BLaER1 (cell line): ENCODE measurements around the gene GRK5.

Experiments
- H3K27ac ChIP-seq: shearing (Covaris generic); formaldehyde crosslinking; 2 replicates; pipeline ENCODE4 v1.8.1; 2022
- H3K27me3 ChIP-seq: shearing (Covaris generic); formaldehyde crosslinking; 2 replicates; pipeline ENCODE4 v1.8.1; 2022
- H3K36me3 ChIP-seq: shearing (Covaris generic); formaldehyde crosslinking; 2 replicates; pipeline ENCODE4 v1.8.1; 2022
- H3K4me1 ChIP-seq: shearing (Covaris generic); formaldehyde crosslinking; 2 replicates; pipeline ENCODE4 v1.8.1; 2022
- H3K4me2 ChIP-seq: shearing (Covaris generic); formaldehyde crosslinking; 2 replicates; pipeline ENCODE4 v1.8.1; 2022
- H3K4me3 ChIP-seq: shearing (Covaris generic); formaldehyde crosslinking; 2 replicates; pipeline ENCODE4 v1.8.1; 2022
- H3K9ac ChIP-seq: shearing (Covaris generic); formaldehyde crosslinking; 2 replicates; pipeline ENCODE4 v1.8.1; 2022
- H3K9me3 ChIP-seq: shearing (Covaris generic); formaldehyde crosslinking; 2 replicates; pipeline ENCODE4 v1.8.1; 2022
- H4K20me1 ChIP-seq: shearing (Covaris generic); formaldehyde crosslinking; 2 replicates; pipeline ENCODE4 v1.8.1; 2022
- Cebpa-rat ChIP-seq: shearing (Covaris generic); IDR thresholded peaks from 2 replicates; pipeline ENCODE4 v1.8.1; 2022

Gene GRK5

GRCh38 chr10:119393019-119393418, 185.6 kb downstream of the GRK5 start:
- H3K27me3 ChIP-seq: no peaks in the 10 kb centered on the region; the same call in 1 of the 2 replicates
- no peak overlapping the region for H3K27ac ChIP-seq
- H3K4me3 ChIP-seq: no peak overlapping the region
- no peaks in the 10 kb centered on the region for H3K36me3 ChIP-seq
- H4K20me1 ChIP-seq: no peaks in the 10 kb centered on the region
- TF ChIP-seq Cebpa-rat: no peak
- no peak overlapping the region for H3K4me2 ChIP-seq
- H3K4me1 ChIP-seq: peaks cover 42% of the 10 kb centered on the region
- no peak overlapping the region for H3K9ac ChIP-seq
- no peaks in the 10 kb centered on the region for H3K9me3 ChIP-seq

DNA sequence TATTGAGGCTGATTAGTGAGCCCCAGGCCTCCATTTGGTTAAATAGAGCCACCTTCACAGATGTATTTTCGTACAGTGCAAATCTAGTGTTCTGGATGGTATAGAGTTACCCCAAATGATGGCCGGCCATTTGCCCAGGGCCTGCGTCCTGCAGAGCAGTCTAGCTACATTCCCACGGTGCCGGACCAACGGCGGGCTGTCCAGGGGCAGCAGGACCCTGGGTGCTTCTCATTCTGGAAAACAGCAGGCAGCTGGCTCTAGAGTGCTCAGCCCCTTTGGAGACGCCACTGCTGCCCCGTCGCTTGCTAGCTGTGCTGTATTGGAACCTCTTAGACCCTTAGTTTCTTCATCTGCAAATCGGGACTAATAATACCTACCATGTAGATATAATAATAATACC, 186.1 kb downstream of the GRK5 start:
- H3K4me1 ChIP-seq: peaks cover 42% of the 10 kb centered on the region
- no peak overlapping the region for H3K9ac ChIP-seq
- no peak for TF ChIP-seq Cebpa-rat
- no peak overlapping the region for H3K4me2 ChIP-seq
- no peaks in the 10 kb centered on the region; the same call in 1 of the 2 replicates for H3K27me3 ChIP-seq
- H3K36me3 ChIP-seq: no peaks in the 10 kb centered on the region
- H3K27ac ChIP-seq: no peak overlapping the region
- H4K20me1 ChIP-seq: no peaks in the 10 kb centered on the region
- H3K4me3 ChIP-seq: no peak overlapping the region
- no peaks in the 10 kb centered on the region for H3K9me3 ChIP-seq

DNA sequence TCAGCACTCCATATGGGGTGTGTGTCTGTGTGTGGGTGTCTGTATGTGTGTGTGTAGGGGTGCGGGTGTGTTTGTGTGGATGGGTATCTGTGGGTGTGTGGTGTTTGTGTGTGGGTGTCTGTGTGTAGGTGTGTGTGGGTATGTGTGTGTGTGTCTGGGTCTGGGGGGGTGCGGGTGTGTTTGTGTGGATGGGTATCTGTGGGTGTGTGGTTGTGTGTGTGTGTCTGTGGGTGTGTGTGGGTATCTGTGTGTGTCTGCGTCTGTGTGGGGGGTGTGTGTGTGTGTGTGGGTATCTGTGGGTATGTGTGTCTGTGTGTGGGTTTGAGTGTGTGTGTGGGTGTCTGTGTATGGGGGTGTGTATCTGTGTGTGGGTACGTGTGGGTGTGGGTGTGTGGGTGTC, 186.5 kb downstream of the GRK5 start:
- Histone ChIP-seq H3K27ac (no peak overlapping the region), H3K9ac (no peak overlapping the region), H3K36me3 (no peaks in the 10 kb centered on the region), H4K20me1 (no peaks in the 10 kb centered on the region), H3K9me3 (no peaks in the 10 kb centered on the region), H3K4me3 (no peak overlapping the region), H3K4me2 (no peak overlapping the region), H3K4me1 (peaks cover 42% of the 10 kb centered on the region), H3K27me3 (no peaks in the 10 kb centered on the region; the same call in 1 of the 2 replicates)
- no peak for TF ChIP-seq Cebpa-rat

GRCh38 chr10:119394657-119395279, 187.4 kb downstream of the GRK5 start:
- 0 out of 2 replicates have a peak overlapping the region, but pooled peaks have one; percentile 15 for H3K27ac ChIP-seq
- H3K27me3 ChIP-seq: no peaks in the 10 kb centered on the region; the same call in 1 of the 2 replicates
- peaks cover 42% of the 10 kb centered on the region for H3K4me1 ChIP-seq
- H3K4me3 ChIP-seq: no peak overlapping the region
- no peaks in the 10 kb centered on the region for H4K20me1 ChIP-seq
- no peak for TF ChIP-seq Cebpa-rat
- H3K9me3 ChIP-seq: no peaks in the 10 kb centered on the region
- no peaks in the 10 kb centered on the region for H3K36me3 ChIP-seq
- H3K4me2 ChIP-seq: peak overlapping the region; percentile 71
- peak overlapping the region; percentile 2; the same call in 1 of the 2 replicates for H3K9ac ChIP-seq

DNA sequence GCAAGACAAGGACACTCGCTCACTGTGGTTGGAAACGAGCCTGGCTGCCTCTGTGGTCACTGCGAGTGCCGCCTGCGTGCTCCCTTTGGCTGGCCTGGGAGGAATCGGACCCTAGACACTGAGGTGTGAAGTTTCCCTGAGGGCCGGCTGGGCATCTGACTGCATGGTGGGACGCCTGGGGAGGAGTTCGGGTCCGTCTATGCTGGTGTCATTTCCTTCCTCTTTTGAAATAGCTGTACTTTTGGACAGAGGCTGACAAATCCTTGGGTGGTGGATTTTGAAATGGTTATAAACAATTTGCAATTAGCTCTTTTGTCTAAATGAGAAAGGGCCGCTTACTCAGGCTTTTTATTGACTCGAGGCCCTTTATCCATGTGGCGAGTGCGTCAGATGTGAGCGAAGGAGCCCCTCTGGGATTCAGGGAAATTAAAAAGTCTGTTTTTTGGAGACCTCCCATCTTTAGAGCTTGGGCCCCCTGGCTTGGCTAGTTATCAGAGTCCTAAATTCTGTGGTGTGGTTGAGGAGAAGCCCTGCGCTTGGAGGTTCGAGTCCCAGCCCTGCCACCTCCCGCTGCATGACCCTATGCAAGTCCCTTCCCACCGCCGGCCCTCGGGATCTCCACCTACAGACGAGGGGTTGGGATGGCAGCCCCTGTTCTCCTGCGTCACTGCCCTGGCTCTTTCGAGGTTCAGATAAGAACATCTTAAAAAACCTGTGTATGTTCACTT, 188.1 kb downstream of the GRK5 start:
- TF ChIP-seq Cebpa-rat: no peak
- no peaks in the 10 kb centered on the region; the same call in 1 of the 2 replicates for H3K27me3 ChIP-seq
- no peaks in the 10 kb centered on the region for H4K20me1 ChIP-seq
- peak overlapping the region; percentile 71 for H3K4me2 ChIP-seq
- no peaks in the 10 kb centered on the region for H3K36me3 ChIP-seq
- no peaks in the 10 kb centered on the region for H3K9me3 ChIP-seq
- H3K27ac ChIP-seq: 0 out of 2 replicates have a peak overlapping the region, but pooled peaks have one; percentile 15
- peak overlapping the region; percentile 2; the same call in 1 of the 2 replicates for H3K9ac ChIP-seq
- H3K4me3 ChIP-seq: no peak overlapping the region
- H3K4me1 ChIP-seq: peaks cover 42% of the 10 kb centered on the region

DNA sequence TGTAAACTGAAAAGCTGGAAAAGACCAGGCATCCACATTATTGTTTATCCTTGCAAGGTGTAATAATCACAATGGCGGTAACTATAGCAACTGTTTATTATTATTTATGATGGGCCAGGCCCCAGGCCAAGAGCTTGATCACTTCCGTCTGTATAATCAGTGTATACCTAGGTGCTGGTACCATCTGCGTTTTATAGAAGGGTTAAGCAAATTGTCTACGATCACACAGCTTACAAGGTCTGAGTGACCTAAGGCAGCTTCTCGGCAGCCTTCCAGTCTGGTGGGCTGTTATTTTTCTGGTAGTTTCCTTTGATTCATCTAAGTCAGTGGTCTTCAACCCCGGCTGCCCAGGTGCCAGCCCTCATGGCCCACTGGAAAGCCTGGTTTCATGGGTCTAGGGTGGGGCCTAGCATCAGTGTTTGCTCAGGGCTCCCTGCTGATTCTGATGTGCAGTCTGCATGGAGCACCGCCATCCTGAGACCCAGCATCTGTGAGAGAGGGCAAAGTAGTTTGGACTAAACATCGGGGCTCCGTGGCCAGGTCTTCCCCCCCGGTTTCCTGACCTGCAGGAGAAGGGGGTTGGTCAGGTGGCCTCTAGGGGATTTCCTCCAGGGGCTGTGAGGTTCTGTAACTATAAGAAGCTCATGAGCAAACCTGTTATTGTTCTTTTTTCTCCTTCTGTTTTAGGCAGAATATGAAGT, 188.8 kb downstream of the GRK5 start:
- TF ChIP-seq Cebpa-rat: no peak
- Histone ChIP-seq H3K27me3 (no peaks in the 10 kb centered on the region; the same call in 1 of the 2 replicates), H4K20me1 (no peaks in the 10 kb centered on the region), H3K9ac (no peak overlapping the region), H3K36me3 (no peaks in the 10 kb centered on the region), H3K4me1 (peaks cover 45% of the 10 kb centered on the region), H3K27ac (no peak overlapping the region), H3K4me2 (peak overlapping the region; percentile 71), H3K4me3 (no peak overlapping the region), H3K9me3 (no peaks in the 10 kb centered on the region)

DNA sequence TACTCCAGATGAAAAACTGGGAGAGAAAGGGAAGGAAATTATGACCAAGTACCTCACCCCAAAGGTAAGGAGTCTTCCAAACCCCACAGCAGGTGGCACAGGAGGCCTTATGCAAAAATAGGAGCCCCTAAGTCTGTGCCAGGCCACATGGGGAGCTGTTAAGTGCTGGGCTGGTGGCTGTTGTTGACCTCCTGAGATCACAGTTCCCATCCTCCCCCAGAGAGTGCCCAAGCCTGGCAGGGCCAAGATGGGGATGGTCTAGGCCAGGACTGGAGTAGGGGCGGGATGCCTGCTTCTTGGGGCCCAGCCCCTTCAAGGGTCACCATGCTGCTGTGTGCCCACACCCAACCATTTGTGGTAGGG, 189.3 kb downstream of the GRK5 start:
- H3K4me3 ChIP-seq: no peak overlapping the region
- H3K4me1 ChIP-seq: peaks cover 45% of the 10 kb centered on the region
- no peak overlapping the region for H3K27ac ChIP-seq
- no peaks in the 10 kb centered on the region for H3K36me3 ChIP-seq
- no peaks in the 10 kb centered on the region; the same call in 1 of the 2 replicates for H3K27me3 ChIP-seq
- H3K4me2 ChIP-seq: peak overlapping the region; percentile 71
- TF ChIP-seq Cebpa-rat: no peak
- H4K20me1 ChIP-seq: no peaks in the 10 kb centered on the region
- no peaks in the 10 kb centered on the region for H3K9me3 ChIP-seq
- no peak overlapping the region for H3K9ac ChIP-seq

GRCh38 chr10:119397416-119397815, 190.0 kb downstream of the GRK5 start:
- Histone ChIP-seq H3K27ac (no peak overlapping the region), H3K27me3 (no peaks in the 10 kb centered on the region; the same call in 1 of the 2 replicates), H3K9me3 (no peaks in the 10 kb centered on the region), H3K9ac (no peak overlapping the region), H3K4me3 (no peak overlapping the region), H3K4me2 (no peak overlapping the region), H4K20me1 (no peaks in the 10 kb centered on the region), H3K4me1 (peaks cover 42% of the 10 kb centered on the region), H3K36me3 (no peaks in the 10 kb centered on the region)
- TF ChIP-seq Cebpa-rat: no peak

DNA sequence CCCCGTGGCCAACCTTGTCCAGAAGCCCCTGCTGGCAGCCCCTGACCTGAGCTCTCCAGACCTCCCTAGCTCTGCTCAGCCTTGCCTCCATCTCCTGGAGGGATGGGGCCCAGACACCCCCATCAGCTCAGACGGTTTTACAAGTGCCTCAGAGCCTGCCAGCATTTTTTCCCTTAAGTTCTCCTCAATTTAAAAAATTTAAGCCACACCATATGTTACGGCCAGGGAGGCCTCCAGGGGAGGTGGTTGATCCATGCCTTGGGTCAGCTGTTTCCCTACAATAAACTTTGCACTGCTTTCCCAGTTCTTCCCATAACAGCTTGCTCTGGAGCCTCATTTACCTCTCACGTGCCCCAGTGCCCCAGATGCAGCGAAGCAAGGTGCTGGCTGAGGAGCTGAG, 191.6 kb downstream of the GRK5 start:
- Histone ChIP-seq H3K9ac (no peak overlapping the region), H4K20me1 (no peaks in the 10 kb centered on the region), H3K27me3 (no peaks in the 10 kb centered on the region; the same call in 1 of the 2 replicates), H3K27ac (no peak overlapping the region), H3K36me3 (no peaks in the 10 kb centered on the region), H3K9me3 (no peaks in the 10 kb centered on the region), H3K4me3 (no peak overlapping the region), H3K4me2 (no peak overlapping the region), H3K4me1 (peaks cover 40% of the 10 kb centered on the region)
- TF ChIP-seq Cebpa-rat: no peak

DNA sequence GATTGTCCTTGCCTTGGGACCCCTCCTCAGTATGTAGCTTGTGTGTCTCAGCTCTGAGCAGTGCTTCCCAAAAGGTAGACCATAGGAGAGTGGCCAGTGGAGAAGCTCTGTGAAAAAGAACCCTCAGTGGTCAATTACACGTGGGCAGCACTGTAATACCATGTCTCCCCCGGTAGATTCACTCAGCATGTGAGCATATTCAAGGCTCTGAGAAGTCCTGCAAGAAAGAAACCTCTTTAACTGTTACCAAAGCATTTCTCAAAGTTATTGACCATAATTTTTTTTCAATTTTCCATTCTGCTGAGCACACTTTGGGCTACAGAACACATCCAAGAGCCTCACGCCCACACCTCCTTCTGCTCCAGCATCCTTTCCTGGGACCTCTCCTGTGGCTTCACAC, 192.1 kb downstream of the GRK5 start:
- H3K27ac ChIP-seq: no peak overlapping the region

More for the DNA sequence above, 192.1 kb downstream of the GRK5 start:
- Histone ChIP-seq H3K36me3 (no peaks in the 10 kb centered on the region), H4K20me1 (no peaks in the 10 kb centered on the region), H3K27me3 (no peaks in the 10 kb centered on the region; the same call in 1 of the 2 replicates), H3K4me2 (no peak overlapping the region), H3K4me3 (no peak overlapping the region), H3K4me1 (peaks cover 40% of the 10 kb centered on the region), H3K9me3 (no peaks in the 10 kb centered on the region), H3K9ac (no peak overlapping the region)
- no peak for TF ChIP-seq Cebpa-rat
